Measurements from ENCODE around the gene RNU5B-1. TPM values are rescaled to one million over a fixed set of nuclear protein-coding genes. Genes with fewer than 3 reads are reported as not detected.

RNU5B-1 gene
- total and polyA plus RNA-seq, 2 of the 4 experiments (the other 2 are of a cell fraction), result not detected

GRCh38 chr15:65277015-65277414 lies 27.5 kb upstream of the RNU5B-1 start:
- intact Hi-C loops (cut with micrococcal nuclease) (loop anchor here (10.0 kb wide), 1 partner anchor 242 kb away; no protein-coding TSS in a partner anchor), in situ Hi-C loops (cut with MboI; ENCODE audit: low sequenced_read_pairs) (loop anchor here (5.0 to 10.0 kb wide), 2 partner anchors 80 to 242 kb away; no protein-coding TSS in a partner anchor), dilution Hi-C loops (cut with HindIII; ENCODE audit: low sequenced_read_pairs, unreplicated experiment) (no loop called here)
- H3K4me1 ChIP-seq (ENCODE audit: control insufficient read depth, insufficient read depth, low read length), result peaks cover 5% of the 10 kb centered on the region
- DNase-seq (no peak), ATAC-seq (ENCODE audit: low read depth) (no peak)
- no peak overlapping the region for H4K91ac ChIP-seq (ENCODE audit: insufficient read depth, low read depth, low read length)
- no peak overlapping the region for H2BK120ac ChIP-seq (ENCODE audit: low read depth, low read length)
- CTCF ChIA-PET, result no interaction called here
- no peaks in the 10 kb centered on the region for H3K36me3 ChIP-seq (ENCODE audit: control insufficient read depth, insufficient read depth, low read length)
- H3K79me1 ChIP-seq (ENCODE audit: low read depth in 1 of 2, low read length in 2 of 2), result peaks cover 0 to 6% of the 10 kb centered on the region in 2 experiments; a peak in 2 of 4 replicates
- peaks cover 7% of the 10 kb centered on the region; the same call in 1 of the 2 replicates for H3K9me1 ChIP-seq (ENCODE audit: insufficient read depth, low read length)
- no peak overlapping the region for H4K5ac ChIP-seq (ENCODE audit: low read depth, low read length)
- no peak overlapping the region for H3K14ac ChIP-seq (replicated peaks; ENCODE audit: low read depth, low read length)
- H3K9ac ChIP-seq (ENCODE audit: low read depth, low read length), result no peak overlapping the region
- no peak overlapping the region for H2AK9ac ChIP-seq (replicated peaks; ENCODE audit: low read depth, low read length, poor library complexity)
- H3K27me3 ChIP-seq (ENCODE audit: control insufficient read depth, insufficient read depth, low read length), result no peaks in the 10 kb centered on the region
- H3K4me3 ChIP-seq (ENCODE audit: insufficient read depth, low read depth, low read length), result no peak overlapping the region
- TF ChIP-seq MAFK (IDR thresholded peaks at IDR 0.05; ENCODE audit: low read depth, low read length), result no peak
- no peak for TF ChIP-seq RCOR1 (IDR thresholded peaks at IDR 0.05; ENCODE audit: insufficient replicate concordance, low read length)
- no peak for TF ChIP-seq CEBPB (IDR thresholded peaks at IDR 0.05; ENCODE audit: low read depth, low read length)
- no peak for TF ChIP-seq MAZ (IDR thresholded peaks at IDR 0.05; ENCODE audit: borderline replicate concordance, low read depth, low read length)
- TF ChIP-seq BHLHE40 (IDR thresholded peaks at IDR 0.05; ENCODE audit: low read depth, low read length), result no peak
- TF ChIP-seq, protein P1, sequence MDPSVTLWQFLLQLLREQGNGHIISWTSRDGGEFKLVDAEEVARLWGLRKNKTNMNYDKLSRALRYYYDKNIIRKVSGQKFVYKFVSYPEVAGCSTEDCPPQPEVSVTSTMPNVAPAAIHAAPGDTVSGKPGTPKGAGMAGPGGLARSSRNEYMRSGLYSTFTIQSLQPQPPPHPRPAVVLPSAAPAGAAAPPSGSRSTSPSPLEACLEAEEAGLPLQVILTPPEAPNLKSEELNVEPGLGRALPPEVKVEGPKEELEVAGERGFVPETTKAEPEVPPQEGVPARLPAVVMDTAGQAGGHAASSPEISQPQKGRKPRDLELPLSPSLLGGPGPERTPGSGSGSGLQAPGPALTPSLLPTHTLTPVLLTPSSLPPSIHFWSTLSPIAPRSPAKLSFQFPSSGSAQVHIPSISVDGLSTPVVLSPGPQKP (IDR thresholded peaks at IDR 0.05; ENCODE audit: borderline replicate concordance, low read depth, low read length), result no peak
- TF ChIP-seq SMC3 (IDR thresholded peaks at IDR 0.05; ENCODE audit: low read depth, low read length), result no peak
- TF ChIP-seq POLR2A (IDR thresholded peaks at IDR 0.05; ENCODE audit: low read depth, low read length), result no peak
- no peak for TF ChIP-seq CHD1 (IDR thresholded peaks at IDR 0.05; ENCODE audit: low read depth, low read length)
- TF ChIP-seq CTCF (conservative IDR thresholded peaks at IDR 0.05; ENCODE audit: low read depth, low read length), result no peak
- TF ChIP-seq NFE2L2 (IDR thresholded peaks at IDR 0.05; ENCODE audit: low read depth, low read length), result no peak
- no peak for TF ChIP-seq USF2 (IDR thresholded peaks at IDR 0.05; ENCODE audit: low read depth, low read length)
- TF ChIP-seq RAD21 (IDR thresholded peaks at IDR 0.05; ENCODE audit: low read length), result no peak
- TF ChIP-seq MXI1 (IDR thresholded peaks at IDR 0.05; ENCODE audit: borderline replicate concordance, low read depth, low read length), result no peak
- no peak for TF ChIP-seq RFX5 (IDR thresholded peaks at IDR 0.05; ENCODE audit: low read depth, low read length)
- H2BK20ac ChIP-seq (ENCODE audit: low read depth, low read length), result no peak overlapping the region
- no peak overlapping the region for H3K4ac ChIP-seq (ENCODE audit: low read depth, low read length)
- H3K27ac ChIP-seq (ENCODE audit: insufficient read depth, low read length), result no peak overlapping the region
- H4K8ac ChIP-seq (ENCODE audit: low read depth in 2 of 2, low read length in 2 of 2), result no peak overlapping the region
- H3K9me3 ChIP-seq (ENCODE audit: control insufficient read depth, insufficient read depth, low read length), result no peaks in the 10 kb centered on the region
- no peak overlapping the region for H3K4me2 ChIP-seq (ENCODE audit: low read depth, low read length)
- BruUV-seq (replicated peaks), result no TSS peak
- no peak overlapping the region for H2BK15ac ChIP-seq (ENCODE audit: low read depth, low read length)
- H4K20me1 ChIP-seq (ENCODE audit: insufficient read depth, low read length), result no peaks in the 10 kb centered on the region
- no peak overlapping the region for H2AK5ac ChIP-seq (ENCODE audit: low read depth, low read length)
- no peak overlapping the region for H3K23ac ChIP-seq (ENCODE audit: low read depth, low read length)
- H3K18ac ChIP-seq (ENCODE audit: low read depth, low read length), result no peak overlapping the region
- H3K56ac ChIP-seq (ENCODE audit: extremely low read depth, insufficient read depth, low read length), result no peak overlapping the region
- no peak overlapping the region for H2AFZ ChIP-seq (replicated peaks; ENCODE audit: low read length, poor library complexity)
- POLR2A ChIA-PET (ENCODE audit: unreplicated experiment), result no interaction called here
- H2BK5ac ChIP-seq (ENCODE audit: low read depth, low read length, poor library complexity, severe bottlenecking), result no peak overlapping the region
- no CpG with 5 or more reads among the region's 1 CpG for WGBS, 2 experiments (ENCODE audit: extremely low coverage in 2 of 2, insufficient read length in 1 of 2)
